Heart right ventricle (tissue), 16 donors: ENCODE measurements around the gene SEPTIN1. TPM values are rescaled to one million over a fixed set of nuclear protein-coding genes. Genes with fewer than 3 reads are reported as not detected.
A peak's percentile ranks its signal among the peaks of the same experiment; 100 is the strongest.
"Not testable (repeated sequence)": the region's sequence is repeated elsewhere in the genome, so short reads cannot be mapped to it uniquely, and the experiment has no call there.

Experiments used
- ATAC-seq, 8 donors: fragments of 200-7000 bp; cut with Tn5 transposase; one replicate each; pipeline ENCODE4 v1.9.1; 2020; ENCODE audit warnings: mild to moderate bottlenecking in 8 of 8, moderate library complexity in 8 of 8, moderate number of reproducible peaks in 1 of 8
- DNase-seq, 2 donors: peaks; one replicate each; pipeline ENCODE4 v3.0.0-alpha.2; 2020
- H3K27ac ChIP-seq, 10 donors: fragments of 200-600 bp; sonication (generic) in 2 of 10; one replicate each; pipeline versions ENCODE4 v1.5.0 to v1.8.0; 2020 to 2022; ENCODE audit warnings: mild to moderate bottlenecking in 3 of 10
- H3K27me3 ChIP-seq, 7 donors: fragments of 200-600 bp; one replicate each; pipeline ENCODE4 v1.8.0; 2021 to 2022; ENCODE audit warnings: mild to moderate bottlenecking in 2 of 7
- H3K36me3 ChIP-seq, 9 donors: fragments of 200-600 bp; sonication (generic) in 1 of 9; one replicate each; pipeline versions ENCODE4 v1.5.0 to v1.8.0; 2020 to 2022; ENCODE audit warnings: mild to moderate bottlenecking in 2 of 9
- H3K4me1 ChIP-seq, 9 donors: fragments of 200-600 bp; sonication (generic) in 1 of 9; one replicate each; pipeline versions ENCODE4 v1.5.0 to v1.8.0; 2020 to 2022; ENCODE audit warnings: mild to moderate bottlenecking in 4 of 9
- H3K4me3 ChIP-seq, 10 donors: fragments of 200-600 bp; sonication (generic) in 2 of 10; one replicate each; pipeline versions ENCODE4 v1.5.0 to v1.8.0; 2020 to 2022; ENCODE audit warnings: mild to moderate bottlenecking in 7 of 10, moderate library complexity in 2 of 10
- H3K9me3 ChIP-seq, 11 donors: fragments of 200-600 bp in 10 of 11; sonication (generic) in 2 of 11; one replicate each; pipeline versions ENCODE4 v1.5.0 to v1.8.0; 2013 to 2022; ENCODE audit warnings: mild to moderate bottlenecking in 2 of 11, control low read depth in 1 of 11, moderate library complexity in 1 of 11
- WGBS, 2 donors: extraction: QIAGEN DNeasy Blood & Tissue Kit; methylation state at CpG; one replicate each; pipeline ENCODE4 v1.1.7; 2013; ENCODE audit warnings: inconsistent platforms in 1 of 2; 5-methylcytosine and 5-hydroxymethylcytosine counted together
- intact Hi-C, 10 donors: fragments of 100-400 bp; cut with DNase I; formaldehyde crosslinking; loops; one replicate each; pipeline versions ENCODE4 v1.11.1 to v1.14.2; 2022
- polyA plus RNA-seq, 2 donors: library from polyadenylated mRNA; stranded (reverse); fragments of 200-250 nt; gene quantifications; one replicate each; pipeline ENCODE4 v1.2.3, GENCODE V29; 2013
- total RNA-seq, 10 donors: library from RNA; stranded (reverse); fragmentation: NEBNext Ultra II Directional in 3 of 10; extraction: Animal tissue kit (Norgen Biotek cat#: 25700) in 3 of 10; gene quantifications; one replicate each; pipeline versions ENCODE4 v1.2.1 to v1.2.4, GENCODE V29; 2021 to 2023
- TF ChIP-seq, protein P1 (sequence below), 9 donors: fragments of 200-600 bp; sonication (generic) in 2 of 9; IDR thresholded peaks; one replicate each; pipeline versions ENCODE4 v1.5.0 to v1.8.0; 2021 to 2022; ENCODE audit warnings: antibody characterized with exemption in 9 of 9, mild to moderate bottlenecking in 5 of 9, moderate library complexity in 1 of 9
- donor health status: Arrhythmogenic right ventricular cardiomyopathy.
- donor health status: ischemic (EF 13 %, LVEDD 7.1; RV severe dilation, severe dysfunction).
- donor health status: healthy with polysubstance abuse.
- donor health status: DM: no; HTN: yes; CAD: no.
- donor health status: DM: no; HTN: no; CAD: no.
- donor health status: ischemic (EF 25% LVEDD 6.9; RV normal size, moderate dysfunction).
- donor health status: ischemic (EF 25% LVEDD 5.7; RV mildly dilated, moderate dysfunction).
- donor health status: healthy.
- donor health status: DM: yes; HTN: yes; CAD: no.
- donor health status: Ischemic cardiomyopathy.
- donor health status: ischemic (EF 35%, LVEDD 5.7; RV mildly dilated, moderate dysfunction).
- donor health status: nonischemic (EF 11% LVEDD 7.7; RV severe dilation, severe dysfunction).
- donor health status: DM: yes; HTN: yes; CAD: no.
- donor health status: PGD.
- donor health status: ischemic (EF 29% LVEDD 5.4; RV normal size, mild dysfunction).
- donor health status: nonischemic (EF 23%, LVEDD 6.1; RV moderate dilation, normal function).

Gene SEPTIN1
- total and polyA plus RNA-seq, 12 donors, result 0.78 to 6.8 (median 1.4) TPM

DNA sequence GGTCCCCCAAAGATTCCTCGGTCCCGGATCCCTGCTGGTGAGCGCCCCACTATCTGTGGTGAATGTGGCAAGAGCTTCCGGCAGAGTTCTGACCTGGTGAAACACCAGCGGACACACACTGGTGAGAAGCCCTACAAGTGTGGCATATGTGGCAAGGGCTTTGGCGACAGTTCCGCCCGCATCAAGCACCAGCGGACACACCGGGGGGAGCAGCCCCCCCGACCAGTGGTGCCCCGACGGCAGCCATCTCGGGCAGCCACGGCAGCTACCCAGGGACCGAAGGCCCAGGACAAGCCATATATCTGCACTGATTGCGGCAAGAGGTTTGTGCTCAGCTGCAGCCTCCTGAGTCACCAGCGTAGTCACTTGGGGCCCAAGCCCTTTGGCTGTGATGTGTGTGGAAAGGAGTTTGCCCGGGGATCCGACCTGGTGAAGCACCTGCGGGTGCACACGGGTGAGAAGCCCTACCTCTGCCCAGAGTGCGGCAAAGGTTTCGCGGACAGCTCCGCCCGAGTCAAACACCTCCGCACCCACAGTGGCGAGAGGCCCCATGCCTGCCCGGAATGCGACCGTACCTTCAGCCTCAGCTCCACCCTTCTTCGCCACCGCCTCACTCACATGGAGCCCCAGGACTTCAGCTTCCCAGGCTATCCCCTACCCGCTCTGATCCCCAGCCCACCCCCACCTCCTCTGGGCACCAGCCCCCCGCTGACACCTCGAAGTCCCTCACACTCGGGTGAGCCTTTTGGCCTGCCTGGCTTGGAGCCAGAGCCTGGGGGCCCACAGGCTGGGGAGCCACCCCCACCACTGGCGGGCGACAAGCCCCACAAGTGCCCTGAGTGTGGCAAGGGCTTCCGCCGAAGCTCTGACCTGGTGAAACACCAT lies 15.7 kb upstream of the SEPTIN1 start:
- ATAC-seq (no peak), DNase-seq (no peak)
- 94 to 95% methylated on average over 42 of the region's 42 CpGs for WGBS, 2 donors
- intact Hi-C loops, result loop anchor here in 1 of 10 donors (5.0 kb wide), 1 partner anchor 41 kb away; the partner anchor contains the start of gene CD2BP2
- Histone ChIP-seq H3K27me3 (no peaks in the 10 kb centered on the region), H3K9me3 (no peaks in the 10 kb centered on the region), H3K27ac (no peak overlapping the region), H3K36me3 (peaks cover 0 to 19% (median 7%) of the 10 kb centered on the region in 9 donors), H3K4me1 (peaks cover 4 to 41% (median 33%) of the 10 kb centered on the region in 9 donors), H3K4me3 (no peak overlapping the region)
- TF ChIP-seq, protein P1, sequence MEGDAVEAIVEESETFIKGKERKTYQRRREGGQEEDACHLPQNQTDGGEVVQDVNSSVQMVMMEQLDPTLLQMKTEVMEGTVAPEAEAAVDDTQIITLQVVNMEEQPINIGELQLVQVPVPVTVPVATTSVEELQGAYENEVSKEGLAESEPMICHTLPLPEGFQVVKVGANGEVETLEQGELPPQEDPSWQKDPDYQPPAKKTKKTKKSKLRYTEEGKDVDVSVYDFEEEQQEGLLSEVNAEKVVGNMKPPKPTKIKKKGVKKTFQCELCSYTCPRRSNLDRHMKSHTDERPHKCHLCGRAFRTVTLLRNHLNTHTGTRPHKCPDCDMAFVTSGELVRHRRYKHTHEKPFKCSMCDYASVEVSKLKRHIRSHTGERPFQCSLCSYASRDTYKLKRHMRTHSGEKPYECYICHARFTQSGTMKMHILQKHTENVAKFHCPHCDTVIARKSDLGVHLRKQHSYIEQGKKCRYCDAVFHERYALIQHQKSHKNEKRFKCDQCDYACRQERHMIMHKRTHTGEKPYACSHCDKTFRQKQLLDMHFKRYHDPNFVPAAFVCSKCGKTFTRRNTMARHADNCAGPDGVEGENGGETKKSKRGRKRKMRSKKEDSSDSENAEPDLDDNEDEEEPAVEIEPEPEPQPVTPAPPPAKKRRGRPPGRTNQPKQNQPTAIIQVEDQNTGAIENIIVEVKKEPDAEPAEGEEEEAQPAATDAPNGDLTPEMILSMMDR (IDR thresholded peaks at IDR 0.05), result no peak

DNA sequence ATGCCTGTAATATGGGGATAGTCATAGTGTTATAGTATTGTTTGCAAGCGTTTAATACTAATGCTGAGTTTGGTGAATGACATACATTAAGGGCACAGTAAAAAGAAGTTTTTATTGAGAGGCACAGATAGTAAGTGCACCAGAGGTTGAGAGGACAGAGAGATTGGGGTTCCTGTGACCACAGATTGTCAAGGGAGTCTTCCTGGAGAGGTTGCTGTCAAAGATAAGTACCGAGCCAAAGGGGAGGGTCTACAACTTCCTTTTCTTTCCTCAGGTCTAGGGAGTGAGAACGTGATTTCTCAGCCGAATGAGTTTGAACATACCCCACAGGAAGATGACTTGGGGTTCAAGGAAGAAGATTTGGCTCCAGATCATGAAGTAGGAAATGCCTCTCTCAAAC lies 14.7 kb upstream of the SEPTIN1 start:
- H3K27me3 ChIP-seq, result no peaks in the 10 kb centered on the region

DNA sequence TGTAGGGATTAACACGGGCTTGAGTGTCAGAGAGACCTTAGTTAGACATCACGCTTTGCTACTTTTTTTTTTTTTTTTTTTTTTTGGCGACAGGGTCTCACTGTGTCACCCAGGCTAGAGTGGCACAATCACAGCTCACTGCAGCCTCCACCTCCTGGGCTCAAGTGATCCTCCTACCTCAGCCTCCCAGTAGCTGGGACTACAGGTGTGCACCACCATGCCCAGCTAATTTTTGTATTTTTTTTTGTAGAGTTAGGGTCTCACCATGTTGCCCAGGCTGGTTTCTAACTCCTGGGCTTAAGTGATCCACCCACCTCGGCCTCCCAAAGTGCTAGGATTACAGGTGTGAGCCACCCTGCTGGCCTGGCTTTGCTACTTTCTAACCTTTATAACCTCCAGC lies 14.3 kb upstream of the SEPTIN1 start:
- peaks cover 0 to 19% (median 7%) of the 10 kb centered on the region in 9 donors for H3K36me3 ChIP-seq
- WGBS, 2 donors, result 80 to 83% methylated on average over 4 of the region's 4 CpGs
- not testable (repeated sequence) for ATAC-seq, H3K27ac ChIP-seq, H3K9me3 ChIP-seq, H3K27me3 ChIP-seq, DNase-seq
- peak overlapping the region in 4 of 10 donors; percentile 80 to 98 (median 86) for H3K4me3 ChIP-seq
- H3K4me1 ChIP-seq, result peaks cover 4 to 41% (median 33%) of the 10 kb centered on the region in 9 donors
- intact Hi-C loops, result loop anchor here in 1 of 10 donors (5.0 kb wide), 1 partner anchor 39 kb away; the partner anchor contains the start of gene CD2BP2

More for the DNA sequence above, 14.7 kb upstream of the SEPTIN1 start:
- no peaks in the 10 kb centered on the region for H3K9me3 ChIP-seq
- TF ChIP-seq, protein P1 (IDR thresholded peaks at IDR 0.05), result no peak
- peaks cover 4 to 41% (median 33%) of the 10 kb centered on the region in 9 donors for H3K4me1 ChIP-seq
- intact Hi-C loops, result loop anchor here in 1 of 10 donors (5.0 kb wide), 1 partner anchor 40 kb away; the partner anchor contains the start of gene CD2BP2
- 58 to 66% methylated on average over 4 of the region's 4 CpGs for WGBS, 2 donors
- H3K27ac ChIP-seq, result no peak overlapping the region
- peaks cover 0 to 19% (median 7%) of the 10 kb centered on the region in 9 donors for H3K36me3 ChIP-seq
- ATAC-seq (no peak), DNase-seq (no peak)
- no peak overlapping the region for H3K4me3 ChIP-seq

DNA sequence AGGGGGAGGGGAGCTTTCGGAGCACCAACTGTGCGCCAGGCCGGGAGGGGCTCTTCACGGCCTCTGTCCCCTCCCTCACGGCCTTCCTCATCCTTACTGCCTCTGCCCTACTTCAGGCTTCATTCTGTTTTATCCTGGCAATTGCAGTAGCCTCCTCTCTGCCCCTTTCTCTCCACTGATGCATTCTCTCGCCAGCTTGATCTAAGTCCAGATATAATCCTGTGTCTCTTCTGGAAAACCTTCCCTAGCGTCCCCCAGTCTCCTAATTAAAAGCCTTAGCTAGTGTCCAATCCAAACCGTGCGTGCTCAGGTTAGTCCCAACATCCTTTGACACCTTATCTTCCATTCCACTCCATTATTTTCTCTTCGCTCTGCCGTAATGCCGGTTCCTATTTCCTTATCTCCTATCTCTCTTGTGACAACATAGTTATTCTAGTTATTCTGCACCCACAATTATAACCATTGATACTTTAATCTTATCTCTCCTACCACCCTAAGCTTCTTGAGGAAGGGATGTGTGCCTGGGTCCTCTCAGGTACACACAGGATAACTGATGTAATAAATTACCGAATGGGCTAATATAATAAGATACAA lies 13.7 kb upstream of the SEPTIN1 start:
- 7 to 9% methylated on average over 13 of the region's 13 CpGs for WGBS, 2 donors
- ATAC-seq (no peak), DNase-seq (no peak)
- peak overlapping the region; percentile 60 to 93 (median 87) for H3K27ac ChIP-seq
- H3K9me3 ChIP-seq, result no peaks in the 10 kb centered on the region
- peaks cover 0 to 19% (median 7%) of the 10 kb centered on the region in 9 donors for H3K36me3 ChIP-seq
- intact Hi-C loops, result loop anchor here in 1 of 10 donors (5.0 kb wide), 1 partner anchor 39 kb away; the partner anchor contains the start of gene CD2BP2
- H3K4me3 ChIP-seq, result peak overlapping the region; percentile 66 to 98 (median 84)
- peaks cover 4 to 39% (median 32%) of the 10 kb centered on the region in 9 donors for H3K4me1 ChIP-seq
- H3K27me3 ChIP-seq, result no peaks in the 10 kb centered on the region
- TF ChIP-seq, protein P1 (IDR thresholded peaks at IDR 0.05), result no peak
